Fibroblast of lung (primary cell): Measurements from ENCODE around the gene PCP4.

Source experiments
- CTCF ChIP-seq, 2 donors: IDR thresholded peaks in 1 of 2; conservative IDR thresholded peaks in 1 of 2; 1 replicate in 1 of 2; 2 replicates in 1 of 2; pipeline ENCODE4 v1.5.1; 2011 to 2012; ENCODE audit warnings: low read length in 2 of 2, control low read depth in 1 of 2, inconsistent platforms in 1 of 2, low read depth in 1 of 2, mild to moderate bottlenecking in 1 of 2
- EZH2 ChIP-seq: IDR thresholded peaks from 2 replicates; pipeline ENCODE4 v1.5.1; 2012; ENCODE audit warnings: low read length, control low read depth, mild to moderate bottlenecking; ENCODE audit errors: missing control alignments

- TF ChIP-seq CTCF (conservative IDR thresholded peaks at IDR 0.05 in 1 of 2, IDR thresholded peaks at IDR 0.05 in 1 of 2; ENCODE audit: low read depth in 1 of 2, low read length in 2 of 2), result no peak
- no peak for TF ChIP-seq EZH2
Observed at GRCh38 chr21:39860600-39860999, 6.6 kb upstream of the PCP4 start.
